IMR-90 (cell line): ENCODE data around the gene RGL4. TPM values are rescaled to one million over a fixed set of nuclear protein-coding genes. Genes with fewer than 3 reads are reported as not detected.

Source experiments
- ATAC-seq: fragments of 200-7000 bp; cut with Tn5 transposase; 2 replicates; pipeline ENCODE4 v1.9.1; 2020; ENCODE audit warnings: low read depth, mild to moderate bottlenecking, moderate library complexity
- BruUV-seq: library from RNA; stranded (reverse); fragments of 400-500 nt; replicated peaks from 2 replicates; lab custom pipeline; 2021; lab: Mats Ljungman, UMichigan
- CTCF ChIA-PET: fragments of 300-600 bp; formaldehyde crosslinking; extraction: SDS; loops from one replicate; lab custom pipeline; 2021; ENCODE audit warnings: antibody characterized with exemption; lab: Yijun Ruan, JAX
- POLR2A ChIA-PET: fragments of 300-600 bp; sonication (Branson Sonifier 250); formaldehyde crosslinking; loops from one replicate; lab custom pipeline; 2022; ENCODE audit warnings: antibody characterized with exemption; ENCODE audit not compliant: unreplicated experiment; lab: Charles Lee
- DNase-seq: peaks from one replicate; pipeline ENCODE4 v3.0.0; 2013
- H2AFZ ChIP-seq: replicated peaks from 2 replicates; pipeline ENCODE3; 2013; ENCODE audit warnings: low read length, mild to moderate bottlenecking; ENCODE audit not compliant: poor library complexity
- H2AK5ac ChIP-seq: 2 replicates; pipeline ENCODE4 v1.6.1; 2013; ENCODE audit warnings: low read depth, low read length, inconsistent platforms
- H2AK9ac ChIP-seq: replicated peaks from 2 replicates; pipeline ENCODE3; 2013; ENCODE audit warnings: mild to moderate bottlenecking, low read depth, low read length, moderate library complexity; ENCODE audit not compliant: poor library complexity
- H2BK120ac ChIP-seq: 2 replicates; pipeline ENCODE4 v1.6.1; 2013; ENCODE audit warnings: low read depth, low read length, inconsistent platforms
- H2BK15ac ChIP-seq: 3 replicates; pipeline ENCODE4 v1.6.1; 2013; ENCODE audit warnings: low read depth, low read length, inconsistent platforms
- H2BK20ac ChIP-seq: 2 replicates; pipeline ENCODE4 v1.6.1; 2013; ENCODE audit warnings: low read depth, mild to moderate bottlenecking, inconsistent platforms, low read length, moderate library complexity
- H2BK5ac ChIP-seq: 2 replicates; pipeline ENCODE4 v1.6.1; 2013; ENCODE audit warnings: mild to moderate bottlenecking, low read depth, low read length, inconsistent platforms; ENCODE audit not compliant: poor library complexity, severe bottlenecking
- H3K14ac ChIP-seq: replicated peaks from 2 replicates; pipeline ENCODE4 v1.6.1; 2013; ENCODE audit warnings: low read depth, low read length, inconsistent platforms
- H3K18ac ChIP-seq: 2 replicates; pipeline ENCODE4 v1.6.1; 2013; ENCODE audit warnings: low read depth, low read length, control low read depth
- H3K23ac ChIP-seq: 2 replicates; pipeline ENCODE4 v1.6.1; 2013; ENCODE audit warnings: low read depth, low read length, inconsistent platforms
- H3K27ac ChIP-seq: 2 replicates; pipeline ENCODE4 v1.5.1; 2013; ENCODE audit warnings: mild to moderate bottlenecking, control low read depth, low read length; ENCODE audit not compliant: insufficient read depth
- H3K27me3 ChIP-seq: 2 replicates; pipeline ENCODE4 v1.6.1; 2013; ENCODE audit warnings: low read length; ENCODE audit not compliant: control insufficient read depth, insufficient read depth
- H3K36me3 ChIP-seq: 2 replicates; pipeline ENCODE4 v1.6.1; 2013; ENCODE audit warnings: low read length, mixed read lengths; ENCODE audit not compliant: control insufficient read depth, insufficient read depth
- H3K4ac ChIP-seq: 2 replicates; pipeline ENCODE4 v1.6.1; 2013; ENCODE audit warnings: low read depth, low read length, inconsistent platforms
- H3K4me1 ChIP-seq: 2 replicates; pipeline ENCODE4 v1.6.1; 2013; ENCODE audit warnings: low read length, mixed read lengths; ENCODE audit not compliant: control insufficient read depth, insufficient read depth
- H3K4me2 ChIP-seq: 2 replicates; pipeline ENCODE4 v1.6.1; 2013; ENCODE audit warnings: low read depth, mild to moderate bottlenecking, control low read depth, low read length, moderate library complexity
- H3K4me3 ChIP-seq: 2 replicates; pipeline ENCODE4 v1.5.1; 2013; ENCODE audit warnings: low read depth, mild to moderate bottlenecking, control low read depth, low read length, moderate library complexity; ENCODE audit not compliant: insufficient read depth
- H3K56ac ChIP-seq: 2 replicates; pipeline ENCODE4 v1.6.1; 2013; ENCODE audit warnings: low read length, inconsistent platforms; ENCODE audit not compliant: insufficient read depth; ENCODE audit errors: extremely low read depth
- H3K79me1 ChIP-seq, 2 experiments: 2 replicates each; pipeline ENCODE4 v1.6.1; 2013; ENCODE audit warnings: low read length in 2 of 2, inconsistent platforms in 1 of 2, low read depth in 1 of 2
- H3K9ac ChIP-seq: 2 replicates; pipeline ENCODE4 v1.6.1; 2013; ENCODE audit warnings: low read depth, low read length, control low read depth
- H3K9me1 ChIP-seq: 2 replicates; pipeline ENCODE4 v1.6.1; 2013; ENCODE audit warnings: low read length, inconsistent platforms; ENCODE audit not compliant: insufficient read depth
- H3K9me3 ChIP-seq: 2 replicates; pipeline ENCODE4 v1.6.1; 2013; ENCODE audit warnings: low read length; ENCODE audit not compliant: control insufficient read depth, insufficient read depth
- H4K20me1 ChIP-seq: 2 replicates; pipeline ENCODE4 v1.6.1; 2013; ENCODE audit warnings: low read length, inconsistent platforms; ENCODE audit not compliant: insufficient read depth
- H4K5ac ChIP-seq: 2 replicates; pipeline ENCODE4 v1.6.1; 2013; ENCODE audit warnings: mild to moderate bottlenecking, low read depth, low read length, control low read depth
- H4K8ac ChIP-seq, 2 experiments: 2 replicates each; pipeline ENCODE4 v1.6.1; 2013; ENCODE audit warnings: low read depth in 2 of 2, low read length in 2 of 2, control low read depth in 1 of 2, inconsistent platforms in 1 of 2
- H4K91ac ChIP-seq: 2 replicates; pipeline ENCODE4 v1.6.1; 2013; ENCODE audit warnings: low read depth, low read length, inconsistent platforms; ENCODE audit not compliant: insufficient read depth
- BHLHE40 ChIP-seq: fragments of 150-350 bp; IDR thresholded peaks from 2 replicates; pipeline ENCODE4 v1.6.1; 2016; ENCODE audit warnings: mild to moderate bottlenecking, low read depth, low read length
- CEBPB ChIP-seq: IDR thresholded peaks from 2 replicates; pipeline ENCODE4 v1.6.1; 2012; ENCODE audit warnings: low read depth, low read length, improper control_type of control experiment
- CHD1 ChIP-seq: IDR thresholded peaks from 2 replicates; pipeline ENCODE4 v1.6.1; 2012; ENCODE audit warnings: low read depth, low read length, improper control_type of control experiment
- CTCF ChIP-seq: conservative IDR thresholded peaks from 2 replicates; pipeline ENCODE4 v1.5.1; 2012; ENCODE audit warnings: mild to moderate bottlenecking, low read depth, low read length, improper control_type of control experiment
- ELK1 ChIP-seq: fragments of 150-350 bp; IDR thresholded peaks from 2 replicates; pipeline ENCODE4 v1.6.1; 2016; ENCODE audit warnings: low read depth, mild to moderate bottlenecking, low read length, moderate library complexity, borderline replicate concordance
- FOS ChIP-seq: fragments of 150-350 bp; IDR thresholded peaks from 2 replicates; pipeline ENCODE4 v1.6.1; 2016; ENCODE audit warnings: low read depth, low read length
- MAFK ChIP-seq: IDR thresholded peaks from 2 replicates; pipeline ENCODE4 v1.6.1; 2012; ENCODE audit warnings: low read depth, low read length, improper control_type of control experiment
- MAZ ChIP-seq: IDR thresholded peaks from 2 replicates; pipeline ENCODE4 v1.6.1; 2012; ENCODE audit warnings: low read depth, mild to moderate bottlenecking, low read length, improper control_type of control experiment, moderate library complexity, borderline replicate concordance
- MXI1 ChIP-seq: IDR thresholded peaks from 2 replicates; pipeline ENCODE4 v1.6.1; 2012; ENCODE audit warnings: low read depth, mild to moderate bottlenecking, low read length, moderate library complexity, borderline replicate concordance
- NFE2L2 ChIP-seq: fragments of 150-350 bp; IDR thresholded peaks from 2 replicates; pipeline ENCODE4 v1.6.1; 2016; ENCODE audit warnings: low read depth, mild to moderate bottlenecking, low read length
- POLR2A ChIP-seq: IDR thresholded peaks from 2 replicates; pipeline ENCODE4 v1.6.1; 2012; ENCODE audit warnings: mild to moderate bottlenecking, low read depth, low read length
- RAD21 ChIP-seq: IDR thresholded peaks from 2 replicates; pipeline ENCODE4 v1.6.1; 2012; ENCODE audit warnings: low read length, improper control_type of control experiment
- RCOR1 ChIP-seq: IDR thresholded peaks from 2 replicates; pipeline ENCODE4 v1.6.1; 2012; ENCODE audit warnings: mild to moderate bottlenecking, low read length, improper control_type of control experiment; ENCODE audit not compliant: insufficient replicate concordance
- RFX5 ChIP-seq: IDR thresholded peaks from 2 replicates; pipeline ENCODE4 v1.8.0; 2012; ENCODE audit warnings: low read depth, mild to moderate bottlenecking, low read length, moderate library complexity
- SMC3 ChIP-seq: fragments of 150-350 bp; IDR thresholded peaks from 2 replicates; pipeline ENCODE4 v1.6.1; 2016; ENCODE audit warnings: low read depth, mild to moderate bottlenecking, antibody characterized with exemption, low read length, moderate library complexity
- USF2 ChIP-seq: fragments of 150-350 bp; IDR thresholded peaks from 2 replicates; pipeline ENCODE4 v1.6.1; 2017; ENCODE audit warnings: mild to moderate bottlenecking, antibody characterized with exemption, low read length, low read depth
- WGBS, 2 experiments: methylation state at CpG; one replicate each; pipeline versions ENCODE4 v1.1.5 to v1.1.7; 2013; ENCODE audit warnings: missing lambda C conversion rate in 2 of 2; ENCODE audit not compliant: insufficient read length in 1 of 2; ENCODE audit errors: extremely low coverage in 2 of 2; 5-methylcytosine and 5-hydroxymethylcytosine counted together
- dilution Hi-C: fragments of 300-500 bp; cut with HindIII; formaldehyde crosslinking; loops from one replicate; pipeline ENCODE4 v1.14.3; 2018; ENCODE audit warnings: low sequenced_read_pairs; ENCODE audit not compliant: unreplicated experiment
- in situ Hi-C: fragments of 300-500 bp; cut with MboI; formaldehyde crosslinking; loops from 3 replicates; pipeline ENCODE4 v1.14.3; 2019; ENCODE audit warnings: low sequenced_read_pairs, inconsistent platforms, mixed read lengths
- intact Hi-C: fragments of 100-400 bp; cut with micrococcal nuclease; formaldehyde crosslinking; loops from 2 replicates; pipeline ENCODE4 v1.10.0; 2022
- polyA plus RNA-seq, 3 experiments: library from polyadenylated mRNA; depleted of rRNA; stranded (reverse); fragments of >200 nt; gene quantifications; 2 replicates each; pipeline ENCODE4 v1.2.3, GENCODE V29; 2012; ENCODE audit warnings: low replicate concordance in 1 of 3
- total RNA-seq: library from RNA; depleted of rRNA; stranded (reverse); fragments of >200 nt; gene quantifications from 2 replicates; pipeline ENCODE4 v1.2.3, GENCODE V29; 2012

Gene RGL4
- total and polyA plus RNA-seq, 2 of the 4 experiments (the other 2 are of a cell fraction): not detected

- WGBS, 2 experiments: 100% methylated on average over 4 of the region's 14 CpGs; no CpG with 5 or more reads in 1 of the 2 experiments
- Histone ChIP-seq H3K9me1 (peaks cover 5% of the 10 kb centered on the region), H3K56ac (no peak overlapping the region), H3K14ac (no peak overlapping the region), H3K27me3 (no peaks in the 10 kb centered on the region), H3K4ac (no peak overlapping the region), H3K4me2 (no peak overlapping the region), H4K5ac (no peak overlapping the region), H3K9me3 (peaks cover 4% of the 10 kb centered on the region; the same call in 1 of the 2 replicates), H2BK15ac (no peak overlapping the region), H3K79me1 (peaks cover 4 to 19% of the 10 kb centered on the region in 2 experiments; a peak in 3 of 4 replicates), H4K91ac (no peak overlapping the region), H3K36me3 (peaks cover 31% of the 10 kb centered on the region), H3K18ac (no peak overlapping the region), H2BK5ac (no peak overlapping the region), H3K4me3 (no peak overlapping the region), H4K8ac (no peak overlapping the region), H2AFZ (no peak overlapping the region), H2AK9ac (no peak overlapping the region), H2AK5ac (no peak overlapping the region), H3K4me1 (no peaks in the 10 kb centered on the region), H2BK20ac (no peak overlapping the region), H3K23ac (no peak overlapping the region), H2BK120ac (no peak overlapping the region), H4K20me1 (no peaks in the 10 kb centered on the region), H3K9ac (no peak overlapping the region), H3K27ac (no peak overlapping the region)
- intact Hi-C loops: no loop called here
- BruUV-seq: no TSS peak
- dilution Hi-C loops: no loop called here
- ChIA-PET POLR2A (no interaction called here), CTCF (interaction anchor here (1.2 kb wide), 1 partner anchor 15 kb away, joined by 4 read pairs; no protein-coding TSS in a partner anchor)
- TF ChIP-seq CEBPB (no peak), MAFK (no peak), FOS (no peak), BHLHE40 (no peak), USF2 (no peak), RAD21 (no peak), RCOR1 (no peak), MXI1 (no peak), RFX5 (no peak), SMC3 (no peak), POLR2A (no peak), MAZ (no peak), CTCF (no peak), NFE2L2 (no peak), ELK1 (no peak), CHD1 (no peak)
- ATAC-seq (no peak), DNase-seq (no peak)
- in situ Hi-C loops: no loop called here
These were observed 53.7 kb downstream of the RGL4 start for GRCh38 chr22:23744485-23744884.
